K562 (cell line): ENCODE data around the gene RSAD1. TPM values are rescaled to one million over a fixed set of nuclear protein-coding genes. Genes with fewer than 3 reads are reported as not detected.

ENCODE experiments used
- ATAC-seq: fragments of 200-7000 bp; cut with Tn5 transposase; 3 replicates; pipeline ENCODE4 v1.9.1; 2020; ENCODE audit warnings: moderate library complexity
- BruUV-seq: library from RNA; stranded (reverse); fragments of 400-500 nt; replicated peaks from 2 replicates; lab custom pipeline; 2021; lab: Mats Ljungman, UMichigan
- CTCF ChIA-PET: fragments of 300-600 bp; formaldehyde crosslinking; extraction: SDS; loops from one replicate; lab custom pipeline; 2021; ENCODE audit warnings: low intra/inter-chr PET ratio; lab: Yijun Ruan, JAX
- POLR2A ChIA-PET: fragments of 300-600, 350-650 bp; sonication (Branson Sonifier 250); formaldehyde crosslinking; extraction: SDS; loops from one replicate; lab custom pipeline; 2021; ENCODE audit warnings: antibody characterized with exemption, inconsistent platforms; lab: Yijun Ruan, JAX
- DNase-seq, 4 experiments: peaks; one replicate each; pipeline versions ENCODE4 v3.0.0 to v3.0.0-alpha.2; 2011 to 2018; ENCODE audit warnings: low spot score in 3 of 4, mixed read lengths in 3 of 4; ENCODE audit errors: extremely low read depth in 1 of 4
- FAIRE-seq: peaks from 2 replicates; lab custom pipeline; 2011; peaks lifted over from hg19 to GRCh38; lab: Jason Lieb, UNC
- H2AFZ ChIP-seq: 2 replicates; pipeline ENCODE4 v1.6.0; 2011; ENCODE audit warnings: low read depth, low read length, control low read depth, inconsistent platforms
- H3K27ac ChIP-seq: fragments of 200-600 bp; 3 replicates; pipeline ENCODE4 v1.8.0; 2011; ENCODE audit warnings: low read depth, mild to moderate bottlenecking, control low read depth, inconsistent platforms, low read length, moderate library complexity, mixed read lengths; ENCODE audit errors: extremely low read depth
- H3K27me3 ChIP-seq, 2 experiments: fragments of 300-600 bp in 1 of 2; 2 replicates in 1 of 2; 3 replicates in 1 of 2; pipeline versions ENCODE4 v1.6.0 to v1.8.0; 2011; ENCODE audit warnings: inconsistent platforms in 2 of 2, low read length in 2 of 2, mild to moderate bottlenecking in 1 of 2, mixed read lengths in 1 of 2, moderate library complexity in 1 of 2; ENCODE audit not compliant: control insufficient read depth in 2 of 2, insufficient read depth in 2 of 2
- H3K36me3 ChIP-seq: fragments of 300-600 bp; 3 replicates; pipeline ENCODE4 v1.8.0; 2011; ENCODE audit warnings: mild to moderate bottlenecking, low read length, inconsistent platforms; ENCODE audit not compliant: control insufficient read depth, insufficient read depth
- H3K4me1 ChIP-seq, 2 experiments: fragments of 200-600 bp in 1 of 2; replicated peaks in 1 of 2; 2 replicates in 1 of 2; 3 replicates in 1 of 2; pipeline versions ENCODE4 v1.5.1 to v1.8.0; 2011; ENCODE audit warnings: inconsistent platforms in 2 of 2, low read length in 2 of 2, mild to moderate bottlenecking in 1 of 2, mixed read lengths in 1 of 2, moderate library complexity in 1 of 2; ENCODE audit not compliant: control insufficient read depth in 2 of 2, insufficient read depth in 2 of 2
- H3K4me2 ChIP-seq: 2 replicates; pipeline ENCODE4 v1.6.1; 2011; ENCODE audit warnings: low read length, control low read depth, inconsistent platforms, mixed read lengths; ENCODE audit not compliant: insufficient read depth
- H3K4me3 ChIP-seq: fragments of 200-600 bp; sonication (generic), shearing (Covaris generic); 2 replicates; pipeline ENCODE4 v1.5.1; 2016; ENCODE audit warnings: control low read depth, inconsistent platforms
- H3K79me2 ChIP-seq: fragments of 200-600 bp; 3 replicates; pipeline ENCODE4 v1.8.0; 2011; ENCODE audit warnings: low read length, inconsistent platforms; ENCODE audit not compliant: control insufficient read depth, insufficient read depth
- H3K9ac ChIP-seq, 2 experiments: 2 replicates each; pipeline versions ENCODE4 v1.6.0 to v1.6.1; 2011; ENCODE audit warnings: low read depth in 2 of 2, low read length in 2 of 2, control low read depth in 1 of 2, inconsistent platforms in 1 of 2, mild to moderate bottlenecking in 1 of 2, mixed read lengths in 1 of 2; ENCODE audit not compliant: insufficient read depth in 1 of 2
- H3K9me1 ChIP-seq: one replicate; pipeline ENCODE4 v1.6.0; 2011; ENCODE audit warnings: inconsistent platforms, mild to moderate bottlenecking, low read length, moderate library complexity; ENCODE audit not compliant: control insufficient read depth, insufficient read depth
- H3K9me3 ChIP-seq: replicated peaks from 2 replicates; pipeline ENCODE4 v1.5.1; 2011; ENCODE audit warnings: low read depth, low read length, inconsistent platforms; ENCODE audit not compliant: control insufficient read depth, insufficient read depth
- H4K20me1 ChIP-seq: replicated peaks from 2 replicates; pipeline ENCODE4 v1.6.1; 2011; ENCODE audit warnings: low read length, inconsistent platforms, mixed read lengths; ENCODE audit not compliant: control insufficient read depth, insufficient read depth
- ADNP ChIP-seq: fragments of 200-800 bp; sonication (Bioruptor generic); IDR thresholded peaks from 2 replicates; pipeline ENCODE4 v1.6.1; 2016; ENCODE audit warnings: missing genetic modification characterization, missing compliant biosample characterization
- BCOR ChIP-seq: fragments of 450-650 bp; IDR thresholded peaks from 2 replicates; pipeline ENCODE4 v1.6.1; 2016
- EZH2 ChIP-seq: IDR thresholded peaks from 2 replicates; pipeline ENCODE4 v1.6.1; 2012; ENCODE audit warnings: low read depth, mild to moderate bottlenecking, inconsistent platforms, low read length, borderline replicate concordance
- MCM3 ChIP-seq: fragments of 450-650 bp; IDR thresholded peaks from 2 replicates; pipeline ENCODE4 v1.6.1; 2016
- NR2C1 ChIP-seq, 2 experiments: fragments of 450-650 bp; IDR thresholded peaks; 2 replicates each; pipeline ENCODE4 v1.6.1; 2017; ENCODE audit warnings: mild to moderate bottlenecking in 2 of 2, antibody characterized with exemption in 1 of 2, inconsistent platforms in 1 of 2, missing compliant biosample characterization in 1 of 2, missing genetic modification characterization in 1 of 2
- RBM25 ChIP-seq: fragments of 200-400 bp; formaldehyde crosslinking; IDR thresholded peaks from 2 replicates; pipeline ENCODE4 v1.6.1; 2018; ENCODE audit warnings: low read length, low read depth, moderate library complexity; ENCODE audit not compliant: severe bottlenecking
- SAFB2 ChIP-seq: fragments of 200-400 bp; formaldehyde crosslinking; IDR thresholded peaks from 2 replicates; pipeline ENCODE4 v1.6.1; 2018; ENCODE audit warnings: borderline replicate concordance, low read length, low read depth, moderate library complexity; ENCODE audit not compliant: severe bottlenecking
- ZNF76 ChIP-seq: fragments of 250-450 bp; sonication (Bioruptor Pico); IDR thresholded peaks from 2 replicates; pipeline ENCODE4 v1.4.0; 2020; ENCODE audit warnings: mild to moderate bottlenecking, moderate library complexity, borderline replicate concordance
- WGBS: fragments of 100-300 bp; shearing (Covaris generic); methylation state at CpG from one replicate; pipeline ENCODE4 v1.1.6; 2016; ENCODE audit warnings: low coverage, mixed read lengths; ENCODE audit not compliant: insufficient coverage; ENCODE audit errors: missing lambda C conversion rate; 5-methylcytosine and 5-hydroxymethylcytosine counted together
- in situ Hi-C: fragments of 300-500 bp; cut with MboI; formaldehyde crosslinking; loops from 4 replicates; pipeline ENCODE4 v1.15.0; 2018; ENCODE audit warnings: inconsistent platforms, mixed read lengths
- intact Hi-C: fragments of 100-400 bp; cut with micrococcal nuclease; formaldehyde crosslinking; loops from 2 replicates; pipeline ENCODE4 v1.14.2; 2022
- polyA plus RNA-seq, 8 experiments: library from polyadenylated mRNA; depleted of rRNA in 4 of 8; stranded (reverse) in 5 of 8; unstranded in 3 of 8; fragments of >200 nt; fragmentation: Nextera tagmentation in 2 of 8; fragmentation: Illumina TruSeq in 1 of 8; extraction: Ambion mirVana in 2 of 8; extraction: Trizol in 1 of 8; gene quantifications; 2 replicates each; pipeline versions ENCODE4 v1.2.1 to v1.2.3, GENCODE V29; 2011 to 2014; ENCODE audit warnings: inconsistent platforms in 1 of 8, missing spikeins in 1 of 8
- total RNA-seq, 7 experiments: library from RNA; depleted of rRNA in 6 of 7; stranded (reverse); fragments of >200 nt in 6 of 7; fragmentation: Illumina TruSeq in 2 of 7; extraction: Trizol in 2 of 7; gene quantifications; 2 replicates each; pipeline versions ENCODE4 v1.2.1 to v1.2.3, GENCODE V29; 2011 to 2021; ENCODE audit warnings: low replicate concordance in 1 of 7

RSAD1 gene
- total and polyA plus RNA-seq, 9 of the 15 experiments (the other 6 are each of a cell fraction or from before 2014, with no cell fraction given), result 4.5 to 42.5 (median 26.8) TPM

GRCh38 chr17:50498021-50498874 lies 19.6 kb downstream of the RSAD1 start:
- Histone ChIP-seq H4K20me1 (0 out of 2 replicates have a peak, but pooled peaks cover 3% of the 10 kb centered on the region), H3K27ac (no peak overlapping the region), H3K36me3 (no peaks in the 10 kb centered on the region), H3K9me3 (no peaks in the 10 kb centered on the region), H3K4me2 (no peak overlapping the region), H3K79me2 (no peaks in the 10 kb centered on the region), H3K9me1 (no peaks in the 10 kb centered on the region), H3K4me3 (no peak overlapping the region), H2AFZ (no peak overlapping the region), H3K4me1 (no peaks in the 10 kb centered on the region; a peak in 2 of 5 replicates), H3K27me3 (peaks cover 8 to 10% of the 10 kb centered on the region in 2 experiments; a peak in 3 of 5 replicates), H3K9ac (no peak overlapping the region)
- ATAC-seq (no peak), DNase-seq (no peak), FAIRE-seq (no peak)
- POLR2A ChIA-PET, result no interaction called here
- no TSS peak for BruUV-seq
- intact Hi-C loops, result no loop called here
- TF ChIP-seq MCM3 (no peak), ADNP (tag) (peak; percentile 37; the same call in 1 of the 2 replicates), ZNF76 (CRISPR knock-in tag) (no peak), RBM25 (peak; percentile 71), EZH2 (no peak), SAFB2 (no peak), NR2C1 (IDR thresholded peaks at IDR 0.05) (no peak), NR2C1 (tag; IDR thresholded peaks at IDR 0.05) (peak; percentile 35; the same call in 1 of the 2 replicates), BCOR (peak; percentile 23; the same call in 1 of the 2 replicates)
- 22% methylated on average over 7 of the region's 7 CpGs for WGBS
- CTCF ChIA-PET, result interaction anchor here (0.6 kb wide), 1 partner anchor 324 kb away, joined by 3 read pairs; no protein-coding TSS in a partner anchor
- in situ Hi-C loops, result no loop called here
